B cell (primary cell): Measurements from ENCODE around the gene MAGEA11. TPM values are rescaled to one million over a fixed set of nuclear protein-coding genes. Genes with fewer than 3 reads are reported as not detected.
"Not testable (repeated sequence)": the region's sequence is repeated elsewhere in the genome, so short reads cannot be mapped to it uniquely, and the experiment has no call there.

Experiments used
- ATAC-seq: fragments of 200-7000 bp; cut with Tn5 transposase; one replicate; pipeline ENCODE4 v1.10.0; 2021; ENCODE audit warnings: low read depth, mild to moderate bottlenecking, moderate number of reproducible peaks, moderate library complexity
- CTCF ChIA-PET: fragments of 350-600 bp; sonication (Branson Sonifier 250); formaldehyde crosslinking; loops from one replicate; lab custom pipeline; 2021; ENCODE audit warnings: antibody characterized with exemption, inconsistent platforms; lab: Charles Lee
- POLR2A ChIA-PET: fragments of 350-600 bp; sonication (Branson Sonifier 250); formaldehyde crosslinking; loops from one replicate; lab custom pipeline; 2021; ENCODE audit warnings: antibody characterized with exemption; lab: Charles Lee
- DNase-seq: peaks from one replicate; pipeline ENCODE4 v3.0.0; 2013
- H2AFZ ChIP-seq: 2 replicates; pipeline ENCODE4 v1.6.1; 2012; ENCODE audit warnings: mild to moderate bottlenecking, low read depth, low read length; ENCODE audit not compliant: insufficient read depth, poor library complexity, severe bottlenecking
- H3K27ac ChIP-seq, 2 donors: 1 replicate in 1 of 2; 2 replicates in 1 of 2; pipeline ENCODE4 v1.5.1; 2012 to 2013; ENCODE audit warnings: low read length in 2 of 2, mild to moderate bottlenecking in 2 of 2, moderate library complexity in 1 of 2
- H3K27me3 ChIP-seq, 4 experiments: fragments of 200-600 bp in 1 of 4; sonication (generic) in 1 of 4; replicated peaks in 1 of 4; 1 replicate in 2 of 4; 2 replicates in 2 of 4; pipeline versions ENCODE4 v1.6.1 to v1.7.0; 2013 to 2016; ENCODE audit warnings: low read length in 3 of 4, mild to moderate bottlenecking in 2 of 4, mixed read lengths in 1 of 4, moderate library complexity in 1 of 4; ENCODE audit not compliant: insufficient read depth in 4 of 4, control insufficient read depth in 3 of 4; ENCODE audit errors: control extremely low read depth in 1 of 4
- H3K36me3 ChIP-seq, 2 experiments: replicated peaks in 1 of 2; 1 replicate in 1 of 2; 2 replicates in 1 of 2; pipeline versions ENCODE4 v1.6.1 to v1.7.1; 2013; ENCODE audit warnings: low read length in 1 of 2; ENCODE audit not compliant: insufficient read depth in 2 of 2, control insufficient read depth in 1 of 2; ENCODE audit errors: control extremely low read depth in 1 of 2, extremely low read depth in 1 of 2
- H3K4me1 ChIP-seq, 2 donors: fragments of 200-600 bp in 1 of 2; sonication (generic) in 1 of 2; 1 replicate in 1 of 2; 2 replicates in 1 of 2; pipeline versions ENCODE4 v1.5.1 to v1.6.1; 2013 to 2017; ENCODE audit warnings: low read length in 2 of 2; ENCODE audit not compliant: control insufficient read depth in 2 of 2, insufficient read depth in 2 of 2
- H3K4me2 ChIP-seq: replicated peaks from 2 replicates; pipeline ENCODE3; 2012; ENCODE audit warnings: mild to moderate bottlenecking, low read depth, low read length; ENCODE audit not compliant: poor library complexity, severe bottlenecking
- H3K4me3 ChIP-seq, 5 experiments: fragments of 200-600 bp in 1 of 5; sonication (generic) in 1 of 5; 1 replicate in 3 of 5; 2 replicates in 2 of 5; pipeline versions ENCODE4 v1.5.1 to v1.7.0; 2011 to 2016; ENCODE audit warnings: low read length in 4 of 5, mild to moderate bottlenecking in 4 of 5, low read depth in 2 of 5, control low read depth in 1 of 5, moderate library complexity in 1 of 5; ENCODE audit not compliant: insufficient read depth in 1 of 5; ENCODE audit errors: control extremely low read depth in 1 of 5, extremely low read depth in 1 of 5
- H3K79me2 ChIP-seq: fragments of 200-600 bp; sonication (generic); one replicate; pipeline ENCODE4 v1.6.0; 2016; ENCODE audit warnings: low read length; ENCODE audit not compliant: control insufficient read depth, insufficient read depth
- H3K9ac ChIP-seq: fragments of 200-600 bp; sonication (generic); 2 replicates; pipeline ENCODE4 v1.6.1; 2017; ENCODE audit warnings: mild to moderate bottlenecking, low read length, moderate library complexity
- H3K9me3 ChIP-seq, 3 donors: one replicate each; pipeline versions ENCODE4 v1.6.1 to v1.7.1; 2013; ENCODE audit warnings: low read length in 2 of 3; ENCODE audit not compliant: control insufficient read depth in 2 of 3, insufficient read depth in 1 of 3; ENCODE audit errors: control extremely low read depth in 1 of 3
- H4K20me1 ChIP-seq: 2 replicates; pipeline ENCODE4 v1.6.0; 2012; ENCODE audit warnings: mild to moderate bottlenecking, low read length; ENCODE audit not compliant: insufficient read depth, control insufficient read depth, poor library complexity, severe bottlenecking
- H3K27ac Mint-ChIP-seq: one replicate; pipeline ENCODE4 v1.8.0; 2021; ENCODE audit warnings: mixed read lengths
- H3K27me3 Mint-ChIP-seq: one replicate; pipeline ENCODE4 v1.8.0; 2021; ENCODE audit warnings: mixed read lengths
- H3K4me1 Mint-ChIP-seq: one replicate; pipeline ENCODE4 v1.8.0; 2021; ENCODE audit warnings: mixed read lengths
- H3K4me3 Mint-ChIP-seq: one replicate; pipeline ENCODE4 v1.8.0; 2021; ENCODE audit warnings: mixed read lengths
- H3K9me3 Mint-ChIP-seq: one replicate; pipeline ENCODE4 v1.8.0; 2022; ENCODE audit warnings: mixed read lengths; ENCODE audit not compliant: insufficient read depth
- CTCF ChIP-seq: fragments of 200-600 bp; IDR thresholded peaks from one replicate; pipeline ENCODE4 v1.8.0; 2022; ENCODE audit warnings: antibody characterized with exemption, mild to moderate bottlenecking
- EZH2 ChIP-seq: IDR thresholded peaks from 2 replicates; pipeline ENCODE4 v1.6.1; 2012; ENCODE audit warnings: borderline replicate concordance, low read depth, mild to moderate bottlenecking, moderate library complexity, low read length; ENCODE audit not compliant: insufficient read depth, poor library complexity, severe bottlenecking
- WGBS: methylation state at CpG from one replicate; pipeline ENCODE4 v1.1.5; 2013; ENCODE audit warnings: missing lambda C conversion rate; ENCODE audit not compliant: insufficient coverage; 5-methylcytosine and 5-hydroxymethylcytosine counted together
- intact Hi-C: fragments of 100-400 bp; cut with micrococcal nuclease; formaldehyde crosslinking; loops from one replicate; pipeline ENCODE4 v1.10.0; 2022
- polyA plus RNA-seq: library from polyadenylated mRNA; depleted of rRNA; stranded (reverse); fragments of >200 nt; gene quantifications from 2 replicates; pipeline ENCODE4 v1.2.3, GENCODE V29; 2012
- total RNA-seq, 2 donors: library from RNA; stranded (reverse); fragments of 120-200 nt in 1 of 2; gene quantifications; 1 replicate in 1 of 2; 2 replicates in 1 of 2; pipeline versions ENCODE4 v1.2.3 to v1.2.4, GENCODE V29; 2013 to 2022

Gene MAGEA11
- total and polyA plus RNA-seq, 2 donors (not counting 1 experiment from before 2014, with no cell fraction given), result not detected

GRCh38 chrX:149720021-149720689 is 8.3 kb downstream of the MAGEA11 start:
- Histone ChIP-seq H3K4me2 (no peak overlapping the region), H3K4me3 (no peak overlapping the region), H2AFZ (no peak overlapping the region), H3K36me3 (no peaks in the 10 kb centered on the region), H3K9ac (no peak overlapping the region), H3K27ac (no peak overlapping the region), H3K79me2 (no peaks in the 10 kb centered on the region), H4K20me1 (no peaks in the 10 kb centered on the region), H3K4me1 (peaks cover 11 to 12% of the 10 kb centered on the region in 2 donors), H3K27me3 (no peaks in the 10 kb centered on the region), H3K9me3 (no peaks in the 10 kb centered on the region)
- no peak for TF ChIP-seq CTCF
- TF ChIP-seq EZH2, result no peak
- Mint-ChIP-seq H3K4me3 (no peak overlapping the region), H3K27me3 (no peaks in the 10 kb centered on the region), H3K9me3 (no peaks in the 10 kb centered on the region), H3K27ac (no peak overlapping the region), H3K4me1 (peaks cover 12% of the 10 kb centered on the region)
- ChIA-PET CTCF (no interaction called here), POLR2A (no interaction called here)
- intact Hi-C loops, result no loop called here
- ATAC-seq (no peak), DNase-seq (no peak)
- WGBS, result 96% methylated on average over 14 of the region's 19 CpGs

- H3K27ac ChIP-seq, H3K27me3 ChIP-seq, H3K4me1 Mint-ChIP-seq, H3K9ac ChIP-seq, ATAC-seq, H3K36me3 ChIP-seq, H3K4me2 ChIP-seq, H2AFZ ChIP-seq, H4K20me1 ChIP-seq, intact Hi-C loops, H3K4me1 ChIP-seq, H3K9me3 ChIP-seq, H3K9me3 Mint-ChIP-seq, CTCF ChIA-PET, POLR2A ChIA-PET, H3K4me3 Mint-ChIP-seq, DNase-seq, H3K4me3 ChIP-seq, H3K79me2 ChIP-seq, H3K27ac Mint-ChIP-seq, H3K27me3 Mint-ChIP-seq: not testable (repeated sequence)
- WGBS, result 91% methylated on average over 4 of the region's 7 CpGs
Observed at GRCh38 chrX:149721241-149721640, 9.4 kb downstream of the MAGEA11 start.
